ENCODE data around the gene TMEM141. TPM values are rescaled to one million over a fixed set of nuclear protein-coding genes. Genes with fewer than 3 reads are reported as not detected.

TMEM141 gene
- total and polyA plus RNA-seq, 2 donors (not counting 1 experiment from before 2014, with no cell fraction given): 43.3 to 56.5 TPM

GRCh38 chr9:136808075-136808805, 17.1 kb downstream of the TMEM141 start:
- TF ChIP-seq, protein P1, sequence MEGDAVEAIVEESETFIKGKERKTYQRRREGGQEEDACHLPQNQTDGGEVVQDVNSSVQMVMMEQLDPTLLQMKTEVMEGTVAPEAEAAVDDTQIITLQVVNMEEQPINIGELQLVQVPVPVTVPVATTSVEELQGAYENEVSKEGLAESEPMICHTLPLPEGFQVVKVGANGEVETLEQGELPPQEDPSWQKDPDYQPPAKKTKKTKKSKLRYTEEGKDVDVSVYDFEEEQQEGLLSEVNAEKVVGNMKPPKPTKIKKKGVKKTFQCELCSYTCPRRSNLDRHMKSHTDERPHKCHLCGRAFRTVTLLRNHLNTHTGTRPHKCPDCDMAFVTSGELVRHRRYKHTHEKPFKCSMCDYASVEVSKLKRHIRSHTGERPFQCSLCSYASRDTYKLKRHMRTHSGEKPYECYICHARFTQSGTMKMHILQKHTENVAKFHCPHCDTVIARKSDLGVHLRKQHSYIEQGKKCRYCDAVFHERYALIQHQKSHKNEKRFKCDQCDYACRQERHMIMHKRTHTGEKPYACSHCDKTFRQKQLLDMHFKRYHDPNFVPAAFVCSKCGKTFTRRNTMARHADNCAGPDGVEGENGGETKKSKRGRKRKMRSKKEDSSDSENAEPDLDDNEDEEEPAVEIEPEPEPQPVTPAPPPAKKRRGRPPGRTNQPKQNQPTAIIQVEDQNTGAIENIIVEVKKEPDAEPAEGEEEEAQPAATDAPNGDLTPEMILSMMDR (conservative IDR thresholded peaks at IDR 0.05 in 1 of 2, IDR thresholded peaks at IDR 0.05 in 1 of 2; ENCODE audit: low read depth in 1 of 2, low read length in 2 of 2): no peak
- TF ChIP-seq EZH2 (IDR thresholded peaks at IDR 0.05; ENCODE audit: low read length, missing control alignments): no peak
- peaks cover 39% of the 10 kb centered on the region for H3K79me2 ChIP-seq (ENCODE audit: control insufficient read depth, insufficient read depth, low read length)
- H3K4me1 ChIP-seq (ENCODE audit: control insufficient read depth, extremely low read depth, insufficient read depth, low read length): peaks cover 9% of the 10 kb centered on the region
- peaks cover 5% of the 10 kb centered on the region for H3K36me3 ChIP-seq (ENCODE audit: control insufficient read depth, insufficient read depth, low read length)
- H3K27me3 ChIP-seq (ENCODE audit: control insufficient read depth, insufficient read depth, low read length): no peaks in the 10 kb centered on the region
- peak overlapping the region; percentile 59 for H2AFZ ChIP-seq (ENCODE audit: low read length)
- peak overlapping the region; percentile 98 for H3K4me2 ChIP-seq (ENCODE audit: extremely low read depth, insufficient read depth, low read length)
- H3K4me3 ChIP-seq (replicated peaks in 1 of 4; ENCODE audit: control extremely low read depth in 1 of 4, insufficient read depth in 1 of 4, low read depth in 3 of 4, low read length in 4 of 4): peak overlapping the region; percentile 73 to 86 (median 80)
- no peaks in the 10 kb centered on the region for H3K9me3 ChIP-seq (ENCODE audit: control insufficient read depth, insufficient read depth, low read depth, low read length)
- peak overlapping the region; percentile 59 for H3K27ac ChIP-seq (ENCODE audit: insufficient read depth, low read length)
- no peaks in the 10 kb centered on the region for H4K20me1 ChIP-seq (ENCODE audit: control insufficient read depth, extremely low read depth, insufficient read depth, low read length)
- no peak for DNase-seq (ENCODE audit: low read depth in 2 of 2)
- H3K9ac ChIP-seq (ENCODE audit: insufficient read depth, low read length): peak overlapping the region; percentile 81

DNA sequence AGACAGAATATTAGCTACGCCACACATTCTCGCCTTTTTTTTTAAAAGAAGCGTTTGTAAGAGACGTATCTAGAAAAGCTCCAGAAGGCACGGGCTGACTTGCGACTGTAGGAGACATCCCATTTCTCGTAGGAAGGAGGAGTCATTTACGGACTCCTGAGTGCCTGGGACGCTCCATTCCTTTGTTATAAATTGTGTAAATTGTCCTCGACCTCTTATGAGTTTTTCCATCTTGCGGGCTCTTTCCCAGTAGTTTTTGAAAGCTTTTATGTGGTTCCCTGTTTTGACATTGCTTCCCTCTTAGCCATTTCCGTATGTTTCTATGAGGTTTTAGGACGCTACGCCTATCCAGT, 17.6 kb downstream of the TMEM141 start:
- Histone ChIP-seq H2AFZ (ENCODE audit: low read length) (no peak overlapping the region), H3K27ac (ENCODE audit: insufficient read depth, low read length) (peak overlapping the region; percentile 43), H3K9me3 (ENCODE audit: control insufficient read depth, insufficient read depth, low read depth, low read length) (no peaks in the 10 kb centered on the region), H3K27me3 (ENCODE audit: control insufficient read depth, insufficient read depth, low read length) (no peaks in the 10 kb centered on the region), H3K79me2 (ENCODE audit: control insufficient read depth, insufficient read depth, low read length) (peaks cover 39% of the 10 kb centered on the region), H4K20me1 (ENCODE audit: control insufficient read depth, extremely low read depth, insufficient read depth, low read length) (no peaks in the 10 kb centered on the region), H3K4me3 (replicated peaks in 1 of 4; ENCODE audit: control extremely low read depth in 1 of 4, insufficient read depth in 1 of 4, low read depth in 3 of 4, low read length in 4 of 4) (peak overlapping the region; percentile 73 to 86 (median 80)), H3K4me1 (ENCODE audit: control insufficient read depth, extremely low read depth, insufficient read depth, low read length) (peaks cover 9% of the 10 kb centered on the region), H3K9ac (ENCODE audit: insufficient read depth, low read length) (peak overlapping the region; percentile 81), H3K4me2 (ENCODE audit: extremely low read depth, insufficient read depth, low read length) (peak overlapping the region; percentile 98), H3K36me3 (ENCODE audit: control insufficient read depth, insufficient read depth, low read length) (peaks cover 5% of the 10 kb centered on the region)
- DNase-seq (ENCODE audit: low read depth in 2 of 2): peak; percentile 46 to 48
- no peak for TF ChIP-seq EZH2 (IDR thresholded peaks at IDR 0.05; ENCODE audit: low read length, missing control alignments)
- TF ChIP-seq, protein P1 (conservative IDR thresholded peaks at IDR 0.05 in 1 of 2, IDR thresholded peaks at IDR 0.05 in 1 of 2; ENCODE audit: low read depth in 1 of 2, low read length in 2 of 2): no peak

DNA sequence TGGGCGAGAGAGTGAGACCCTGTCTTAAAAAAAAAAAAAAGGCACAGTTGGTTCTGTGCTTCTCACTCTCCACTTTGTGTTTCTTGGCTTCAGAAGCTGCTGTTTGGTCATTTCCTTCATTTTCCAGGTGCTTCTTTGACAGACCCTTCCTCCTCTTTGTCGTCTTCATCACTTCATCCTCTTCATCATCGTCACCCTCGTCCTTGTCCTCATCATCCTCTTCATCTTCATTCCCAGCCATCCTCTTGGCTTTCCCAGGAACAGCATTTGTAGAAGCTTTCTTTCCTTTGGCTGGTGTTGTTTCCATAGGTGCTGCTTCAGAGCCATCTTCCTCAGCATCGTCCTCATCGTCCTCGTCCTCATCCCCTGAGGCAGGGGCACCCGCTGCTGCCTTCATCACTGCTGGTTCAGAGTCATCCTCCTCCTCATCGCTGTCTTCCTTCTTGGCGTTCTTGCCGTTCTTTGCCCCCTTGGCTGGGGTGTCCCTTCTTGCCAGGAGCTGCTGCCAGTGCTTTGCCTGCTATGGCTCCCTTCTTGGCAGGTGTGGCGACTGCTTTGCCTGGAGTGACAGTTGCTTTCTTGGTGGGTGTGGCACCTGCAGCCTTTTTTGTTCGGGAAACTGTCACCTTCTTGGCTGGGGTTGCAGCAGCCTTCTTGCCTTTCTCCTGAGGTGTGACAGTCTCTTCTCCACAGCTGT, 23.7 kb downstream of the TMEM141 start:
- DNase-seq (ENCODE audit: low read depth in 2 of 2): no peak
- no peaks in the 10 kb centered on the region for H3K27me3 ChIP-seq (ENCODE audit: control insufficient read depth, insufficient read depth, low read length)
- H3K4me1 ChIP-seq (ENCODE audit: control insufficient read depth, extremely low read depth, insufficient read depth, low read length): no peaks in the 10 kb centered on the region
- H3K36me3 ChIP-seq (ENCODE audit: control insufficient read depth, insufficient read depth, low read length): peaks cover 6% of the 10 kb centered on the region
- H3K9ac ChIP-seq (ENCODE audit: insufficient read depth, low read length): no peak overlapping the region
- H4K20me1 ChIP-seq (ENCODE audit: control insufficient read depth, extremely low read depth, insufficient read depth, low read length): no peaks in the 10 kb centered on the region
- H3K9me3 ChIP-seq (ENCODE audit: control insufficient read depth, insufficient read depth, low read depth, low read length): no peaks in the 10 kb centered on the region
- H3K27ac ChIP-seq (ENCODE audit: insufficient read depth, low read length): no peak overlapping the region
- H3K4me3 ChIP-seq (replicated peaks in 1 of 4; ENCODE audit: control extremely low read depth in 1 of 4, insufficient read depth in 1 of 4, low read depth in 3 of 4, low read length in 4 of 4): no peak overlapping the region
- H3K79me2 ChIP-seq (ENCODE audit: control insufficient read depth, insufficient read depth, low read length): peaks cover 28% of the 10 kb centered on the region
- no peak for TF ChIP-seq EZH2 (IDR thresholded peaks at IDR 0.05; ENCODE audit: low read length, missing control alignments)
- TF ChIP-seq, protein P1 (conservative IDR thresholded peaks at IDR 0.05 in 1 of 2, IDR thresholded peaks at IDR 0.05 in 1 of 2; ENCODE audit: low read depth in 1 of 2, low read length in 2 of 2): no peak
- H3K4me2 ChIP-seq (ENCODE audit: extremely low read depth, insufficient read depth, low read length): no peak overlapping the region
- no peak overlapping the region for H2AFZ ChIP-seq (ENCODE audit: low read length)

Measured in fibroblast of lung (primary cell).